GM12878 (cell line): ENCODE measurements around the gene SBNO1. TPM values are rescaled to one million over a fixed set of nuclear protein-coding genes. Genes with fewer than 3 reads are reported as not detected.

Source experiments
- ATF7 ChIP-seq: fragments of 450-650 bp; IDR thresholded peaks from 2 replicates; pipeline ENCODE4 v1.6.1; 2016; ENCODE audit warnings: low read depth, mild to moderate bottlenecking
- EGR1 ChIP-seq, 2 experiments: IDR thresholded peaks; 1 replicate in 1 of 2; 2 replicates in 1 of 2; pipeline ENCODE4 v1.6.1; 2011 to 2012; ENCODE audit warnings: low read depth in 2 of 2, low read length in 2 of 2, borderline replicate concordance in 1 of 2, mild to moderate bottlenecking in 1 of 2, moderate library complexity in 1 of 2
- GATAD2B ChIP-seq: fragments of 450-650 bp; conservative IDR thresholded peaks from 2 replicates; pipeline ENCODE4 v1.6.1; 2017; ENCODE audit warnings: low read depth, mild to moderate bottlenecking, moderate library complexity
- JUND ChIP-seq: IDR thresholded peaks from 2 replicates; pipeline ENCODE4 v1.6.1; 2012; ENCODE audit warnings: low read depth, mild to moderate bottlenecking, low read length, improper control_type of control experiment, moderate library complexity
- LARP7 ChIP-seq: fragments of 450-650 bp; IDR thresholded peaks from 2 replicates; pipeline ENCODE4 v1.6.1; 2017; ENCODE audit warnings: mild to moderate bottlenecking
- MYC ChIP-seq: IDR thresholded peaks from 2 replicates; pipeline ENCODE4 v1.6.1; 2011; ENCODE audit warnings: mild to moderate bottlenecking, low read length, moderate library complexity, inconsistent platforms; ENCODE audit not compliant: insufficient read depth, insufficient replicate concordance, insufficient read length, severe bottlenecking
- NBN ChIP-seq: fragments of 450-650 bp; IDR thresholded peaks from 2 replicates; pipeline ENCODE4 v1.6.1; 2016
- NFIC ChIP-seq: IDR thresholded peaks from 2 replicates; pipeline ENCODE4 v1.6.1; 2012; ENCODE audit warnings: low read depth, mild to moderate bottlenecking, inconsistent platforms, low read length, moderate library complexity
- POLR2A ChIP-seq: IDR thresholded peaks from 2 replicates; pipeline ENCODE4 v1.6.1; 2011; ENCODE audit warnings: low read depth, mild to moderate bottlenecking, low read length
- POU2F2 ChIP-seq: IDR thresholded peaks from 3 replicates; pipeline ENCODE4 v1.6.1; 2011; ENCODE audit warnings: low read depth, mild to moderate bottlenecking, low read length, borderline replicate concordance
- SIN3A ChIP-seq: IDR thresholded peaks from 2 replicates; pipeline ENCODE4 v1.6.1; 2012; ENCODE audit warnings: low read depth, low read length, improper control_type of control experiment
- SMAD1 ChIP-seq: fragments of 450-650 bp; IDR thresholded peaks from 2 replicates; pipeline ENCODE4 v1.6.1; 2018; ENCODE audit warnings: mild to moderate bottlenecking, low read depth; ENCODE audit not compliant: partially characterized antibody
- SPI1 ChIP-seq: IDR thresholded peaks from 2 replicates; pipeline ENCODE4 v1.6.1; 2011; ENCODE audit warnings: low read depth, mild to moderate bottlenecking, low read length, moderate library complexity, borderline replicate concordance; ENCODE audit not compliant: insufficient read depth
- TAF1 ChIP-seq: IDR thresholded peaks from 2 replicates; pipeline ENCODE4 v1.6.1; 2011; ENCODE audit warnings: mild to moderate bottlenecking, low read depth, low read length, borderline replicate concordance
- TBL1XR1 ChIP-seq: IDR thresholded peaks from 2 replicates; pipeline ENCODE4 v1.6.1; 2012; ENCODE audit warnings: low read depth, low read length, improper control_type of control experiment
- TCF3 ChIP-seq: IDR thresholded peaks from 2 replicates; pipeline ENCODE4 v1.6.1; 2012; ENCODE audit warnings: low read depth, mild to moderate bottlenecking, low read length, borderline replicate concordance; ENCODE audit not compliant: insufficient read depth
- YY1 ChIP-seq: IDR thresholded peaks from 2 replicates; pipeline ENCODE4 v1.6.1; 2011; ENCODE audit warnings: low read depth, mild to moderate bottlenecking, low read length
- ZNF217 ChIP-seq: fragments of 450-650 bp; IDR thresholded peaks from 2 replicates; pipeline ENCODE4 v1.6.1; 2017; ENCODE audit warnings: antibody characterized with exemption, mild to moderate bottlenecking
- ZNF274 ChIP-seq: IDR thresholded peaks from one replicate; pipeline ENCODE4 v1.8.0; 2011; ENCODE audit not compliant: insufficient read length, insufficient read depth
- ZNF622 ChIP-seq: fragments of 450-650 bp; IDR thresholded peaks from 2 replicates; pipeline ENCODE4 v1.6.1; 2017; ENCODE audit warnings: mild to moderate bottlenecking, inconsistent platforms
- polyA plus RNA-seq, 11 experiments: library from polyadenylated mRNA; depleted of rRNA in 4 of 11; unstranded in 6 of 11; stranded (reverse) in 5 of 11; fragments of >200 nt; fragmentation: Nextera tagmentation in 4 of 11; fragmentation: Illumina TruSeq in 1 of 11; extraction: Ambion mirVana in 4 of 11; extraction: Trizol in 1 of 11; gene quantifications; 1 replicate in 1 of 11; 2 replicates in 10 of 11; pipeline versions ENCODE4 v1.2.1 to v1.2.3, GENCODE V29; 2011 to 2016; ENCODE audit warnings: inconsistent platforms in 2 of 11, missing spikeins in 2 of 11, low read depth in 1 of 11
- total RNA-seq, 4 experiments: library from RNA; depleted of rRNA in 3 of 4; stranded (reverse); fragments of >200 nt in 3 of 4; fragmentation: Illumina TruSeq in 1 of 4; extraction: Trizol in 1 of 4; gene quantifications; 2 replicates each; pipeline versions ENCODE4 v1.2.1 to v1.2.3, GENCODE V29; 2013 to 2021
- TF ChIP-seq, protein P1 (sequence below): IDR thresholded peaks from 2 replicates; pipeline ENCODE4 v1.6.1; 2012; ENCODE audit warnings: low read depth, low read length, improper control_type of control experiment
- TF ChIP-seq, protein P2 (sequence below): IDR thresholded peaks from 2 replicates; pipeline ENCODE4 v1.6.1; 2011; ENCODE audit warnings: borderline replicate concordance, low read depth, mild to moderate bottlenecking, moderate library complexity, mixed read lengths, low read length; ENCODE audit not compliant: insufficient read depth; ENCODE audit errors: extremely low read length
- TF ChIP-seq, protein P3 (sequence below): IDR thresholded peaks from 2 replicates; pipeline ENCODE4 v1.6.1; 2011; ENCODE audit warnings: mild to moderate bottlenecking, low read depth, low read length, moderate library complexity; ENCODE audit not compliant: insufficient replicate concordance
- TF ChIP-seq, protein P4 (sequence below): IDR thresholded peaks from 2 replicates; pipeline ENCODE4 v1.6.1; 2011; ENCODE audit warnings: low read depth, low read length, improper control_type of control experiment, borderline replicate concordance

The SBNO1 gene
- total and polyA plus RNA-seq, 10 of the 15 experiments (the other 5 are each of a cell fraction or from before 2014, with no cell fraction given) = 7.5 to 39.7 (median 20.9) TPM

DNA sequence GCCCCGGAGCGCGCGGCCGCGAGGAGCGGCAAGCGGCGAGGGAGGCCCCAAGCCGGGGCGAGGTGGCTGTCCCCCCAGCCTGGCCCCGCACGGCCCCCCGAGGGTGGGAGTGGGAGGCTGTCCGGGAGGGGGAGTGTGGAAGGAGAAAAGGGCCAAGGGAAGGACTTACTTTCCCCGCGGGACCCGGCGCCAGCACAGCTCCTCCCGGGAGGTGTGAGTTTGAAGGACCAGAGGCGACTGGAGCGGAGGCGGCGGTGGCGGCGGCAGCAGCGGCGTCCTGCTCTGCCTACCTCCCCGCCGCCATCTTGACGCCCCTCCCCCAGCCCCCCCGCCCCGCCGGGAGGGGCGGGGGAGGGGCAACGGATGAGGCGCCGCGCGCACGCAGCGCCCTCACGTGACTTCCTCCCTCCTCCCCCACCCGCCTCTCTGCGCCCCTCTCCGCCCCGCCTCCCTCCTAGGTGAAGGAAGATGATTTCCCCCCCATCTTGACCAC, at the start of gene SBNO1 (continued):
- TF ChIP-seq, protein P1, sequence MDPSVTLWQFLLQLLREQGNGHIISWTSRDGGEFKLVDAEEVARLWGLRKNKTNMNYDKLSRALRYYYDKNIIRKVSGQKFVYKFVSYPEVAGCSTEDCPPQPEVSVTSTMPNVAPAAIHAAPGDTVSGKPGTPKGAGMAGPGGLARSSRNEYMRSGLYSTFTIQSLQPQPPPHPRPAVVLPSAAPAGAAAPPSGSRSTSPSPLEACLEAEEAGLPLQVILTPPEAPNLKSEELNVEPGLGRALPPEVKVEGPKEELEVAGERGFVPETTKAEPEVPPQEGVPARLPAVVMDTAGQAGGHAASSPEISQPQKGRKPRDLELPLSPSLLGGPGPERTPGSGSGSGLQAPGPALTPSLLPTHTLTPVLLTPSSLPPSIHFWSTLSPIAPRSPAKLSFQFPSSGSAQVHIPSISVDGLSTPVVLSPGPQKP = no peak
- TF ChIP-seq EGR1 (IDR thresholded peaks at IDR 0.05; ENCODE audit: borderline replicate concordance in 1 of 2, low read depth in 2 of 2, low read length in 2 of 2) = peak in 1 of 2 experiments; percentile 72; a peak in 2 of 3 replicates
- TF ChIP-seq, protein P2, sequence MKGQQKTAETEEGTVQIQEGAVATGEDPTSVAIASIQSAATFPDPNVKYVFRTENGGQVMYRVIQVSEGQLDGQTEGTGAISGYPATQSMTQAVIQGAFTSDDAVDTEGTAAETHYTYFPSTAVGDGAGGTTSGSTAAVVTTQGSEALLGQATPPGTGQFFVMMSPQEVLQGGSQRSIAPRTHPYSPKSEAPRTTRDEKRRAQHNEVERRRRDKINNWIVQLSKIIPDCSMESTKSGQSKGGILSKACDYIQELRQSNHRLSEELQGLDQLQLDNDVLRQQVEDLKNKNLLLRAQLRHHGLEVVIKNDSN = peak; percentile 83
- TF ChIP-seq SMAD1 = no peak
- TF ChIP-seq JUND = no peak
- TF ChIP-seq ZNF274 = no peak
- TF ChIP-seq MYC = no peak
- TF ChIP-seq ZNF622 = no peak
- peak; percentile 53; the same call in 1 of the 2 replicates for TF ChIP-seq TBL1XR1
- TF ChIP-seq ZNF217 = no peak
- TF ChIP-seq LARP7 = peak; percentile 85
- no peak for TF ChIP-seq NFIC
- TF ChIP-seq, protein P3, sequence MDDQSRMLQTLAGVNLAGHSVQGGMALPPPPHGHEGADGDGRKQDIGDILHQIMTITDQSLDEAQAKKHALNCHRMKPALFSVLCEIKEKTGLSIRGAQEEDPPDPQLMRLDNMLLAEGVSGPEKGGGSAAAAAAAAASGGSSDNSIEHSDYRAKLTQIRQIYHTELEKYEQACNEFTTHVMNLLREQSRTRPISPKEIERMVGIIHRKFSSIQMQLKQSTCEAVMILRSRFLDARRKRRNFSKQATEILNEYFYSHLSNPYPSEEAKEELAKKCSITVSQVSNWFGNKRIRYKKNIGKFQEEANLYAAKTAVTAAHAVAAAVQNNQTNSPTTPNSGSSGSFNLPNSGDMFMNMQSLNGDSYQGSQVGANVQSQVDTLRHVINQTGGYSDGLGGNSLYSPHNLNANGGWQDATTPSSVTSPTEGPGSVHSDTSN = no peak
- no peak for TF ChIP-seq SPI1
- TF ChIP-seq GATAD2B = peak; percentile 72; the same call in 1 of the 2 replicates
- no peak for TF ChIP-seq ATF7
- TF ChIP-seq SIN3A = 0 out of 2 replicates have a peak, but pooled peaks have one; percentile 35
- 0 out of 3 replicates have a peak, but pooled peaks have one; percentile 20 for TF ChIP-seq POU2F2
- TF ChIP-seq POLR2A = peak; percentile 74
- TF ChIP-seq NBN = no peak
- peak; percentile 95 for TF ChIP-seq YY1
- peak; percentile 96 for TF ChIP-seq TAF1
- 0 out of 2 replicates have a peak, but pooled peaks have one; percentile 18 for TF ChIP-seq TCF3
- TF ChIP-seq, protein P4, sequence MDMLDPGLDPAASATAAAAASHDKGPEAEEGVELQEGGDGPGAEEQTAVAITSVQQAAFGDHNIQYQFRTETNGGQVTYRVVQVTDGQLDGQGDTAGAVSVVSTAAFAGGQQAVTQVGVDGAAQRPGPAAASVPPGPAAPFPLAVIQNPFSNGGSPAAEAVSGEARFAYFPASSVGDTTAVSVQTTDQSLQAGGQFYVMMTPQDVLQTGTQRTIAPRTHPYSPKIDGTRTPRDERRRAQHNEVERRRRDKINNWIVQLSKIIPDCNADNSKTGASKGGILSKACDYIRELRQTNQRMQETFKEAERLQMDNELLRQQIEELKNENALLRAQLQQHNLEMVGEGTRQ = peak; percentile 38
